GM21825 (cell line): ENCODE measurements around the gene NWD2.
A peak's percentile ranks its signal among the peaks of the same experiment; 100 is the strongest.

Source experiments
- ATAC-seq: cut with Tn5 transposase; IDR thresholded peaks from one replicate; pipeline ENCODE4 v1.9.1; 2021; ENCODE audit warnings: mild to moderate bottlenecking, moderate library complexity; ENCODE audit not compliant: unreplicated experiment

Gene NWD2

DNA sequence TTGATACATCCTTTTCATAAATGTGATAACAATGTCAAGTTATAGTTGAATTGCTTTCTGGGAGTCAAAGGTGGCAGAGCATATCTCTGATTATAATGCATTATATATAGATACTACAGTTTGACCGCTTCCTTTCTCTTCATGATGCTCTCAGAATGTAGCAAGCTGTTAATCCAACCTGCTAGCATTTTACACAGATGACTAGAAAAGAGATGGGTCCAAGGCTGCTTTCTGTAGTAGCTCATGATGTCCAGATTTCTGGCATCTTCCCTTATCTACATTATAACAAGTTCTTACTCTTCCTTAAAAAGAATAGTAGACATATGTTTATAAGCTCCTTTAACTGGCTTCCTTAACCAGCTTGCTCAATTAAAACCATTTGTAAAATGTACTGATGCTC lies 192.0 kb downstream of the NWD2 start:
- ATAC-seq: no peak

DNA sequence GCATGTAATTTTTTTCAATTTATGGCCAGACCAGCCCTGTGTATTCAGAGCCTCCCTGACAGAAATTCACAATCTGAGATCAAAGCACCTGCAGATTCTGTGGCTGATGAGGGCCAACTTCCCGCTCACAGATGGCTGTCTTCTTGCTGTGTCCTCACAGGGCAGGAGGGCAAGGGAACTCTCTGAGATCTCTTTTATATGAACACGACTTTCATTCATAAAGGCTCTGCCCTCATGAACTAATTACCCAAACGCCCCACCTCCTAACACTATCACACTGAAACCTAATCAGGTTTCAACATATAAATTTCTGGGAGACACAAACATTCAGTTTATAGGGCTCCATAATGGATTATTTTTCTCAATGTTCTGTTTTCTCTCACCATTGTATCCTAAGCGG lies 192.6 kb downstream of the NWD2 start:
- ATAC-seq: no peak

DNA sequence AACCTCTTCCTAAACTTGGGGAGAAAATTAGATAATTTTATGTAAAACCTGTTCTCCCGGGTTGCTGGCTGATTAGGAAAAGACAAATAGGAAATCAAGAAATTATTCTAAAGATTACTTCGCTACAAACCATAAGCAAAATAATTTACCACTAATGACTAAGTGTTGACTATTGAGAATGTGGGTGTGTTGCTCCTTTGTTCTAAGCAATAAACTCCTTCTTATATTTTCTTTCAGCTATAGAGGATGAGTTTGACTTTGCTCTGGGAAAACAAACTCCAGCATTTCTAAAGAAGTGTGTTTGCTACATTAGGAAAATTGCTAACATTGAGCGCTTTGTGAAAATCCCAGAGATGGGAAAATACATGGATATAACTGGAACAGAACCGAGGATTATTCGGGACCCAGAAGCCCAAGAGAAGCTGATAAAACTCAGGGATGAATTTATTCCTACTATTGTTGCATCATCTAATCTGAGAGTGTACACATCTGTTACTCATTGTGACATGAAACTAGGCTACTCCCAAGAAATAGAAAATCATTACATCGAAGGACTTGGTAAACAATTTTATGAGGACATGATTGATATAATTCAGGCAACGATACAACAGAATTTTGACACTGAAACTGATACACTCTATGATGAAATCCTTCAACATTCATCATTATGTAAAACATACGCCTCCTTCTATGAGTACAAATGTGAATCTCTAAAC lies 194.2 kb downstream of the NWD2 start:
- ATAC-seq: no peak

DNA sequence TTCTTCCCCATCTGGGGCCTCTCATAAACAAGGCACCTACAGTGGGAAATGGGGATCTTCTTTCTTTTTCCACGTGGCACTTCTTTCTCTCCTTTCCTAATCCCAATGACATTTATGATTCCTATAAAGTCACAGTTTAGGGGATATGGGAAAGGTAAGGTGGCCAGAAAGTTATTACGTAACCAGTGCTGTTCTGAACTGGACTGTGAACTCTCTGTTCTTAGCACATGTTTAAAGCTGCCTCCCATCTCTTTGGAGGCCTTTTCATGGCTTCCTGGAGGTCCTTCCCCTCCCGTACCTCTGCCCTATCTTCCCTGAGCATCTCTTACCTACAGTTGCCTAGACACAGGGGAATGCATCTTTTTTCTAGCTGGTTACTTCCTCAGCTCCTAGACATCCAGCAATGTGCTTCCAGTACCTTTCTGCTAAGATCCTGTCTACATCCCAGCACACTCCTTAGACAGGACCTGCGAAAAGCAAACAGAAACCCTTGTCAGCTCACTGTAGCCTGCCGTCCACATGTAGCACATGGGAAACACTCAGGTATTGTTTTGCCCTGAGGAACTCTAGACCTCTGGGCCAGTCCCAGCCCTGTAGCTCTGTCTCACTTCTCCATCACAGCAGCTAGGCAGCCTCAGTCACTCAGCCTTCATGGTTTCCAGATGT lies 195.4 kb downstream of the NWD2 start:
- no peak for ATAC-seq

DNA sequence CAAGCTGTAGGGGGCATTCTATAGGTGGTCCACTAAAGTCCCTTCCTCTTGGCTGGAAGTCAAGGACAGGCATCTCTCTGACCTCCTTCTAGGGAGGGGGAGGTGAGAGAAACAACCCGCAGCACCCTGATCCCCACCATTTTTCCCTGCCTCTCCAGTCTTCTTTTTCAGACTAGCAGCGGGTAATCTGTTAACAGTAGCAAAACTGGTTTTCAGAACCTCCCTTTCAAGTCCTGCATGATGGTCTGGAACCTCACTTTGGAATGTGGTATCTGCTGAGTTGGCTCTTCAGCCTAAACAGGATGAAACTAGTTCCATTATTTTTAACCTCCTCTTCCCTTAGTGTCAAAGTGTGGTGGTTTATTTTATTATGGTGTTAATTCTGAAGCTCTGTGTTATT lies 196.0 kb downstream of the NWD2 start:
- ATAC-seq: no peak

DNA sequence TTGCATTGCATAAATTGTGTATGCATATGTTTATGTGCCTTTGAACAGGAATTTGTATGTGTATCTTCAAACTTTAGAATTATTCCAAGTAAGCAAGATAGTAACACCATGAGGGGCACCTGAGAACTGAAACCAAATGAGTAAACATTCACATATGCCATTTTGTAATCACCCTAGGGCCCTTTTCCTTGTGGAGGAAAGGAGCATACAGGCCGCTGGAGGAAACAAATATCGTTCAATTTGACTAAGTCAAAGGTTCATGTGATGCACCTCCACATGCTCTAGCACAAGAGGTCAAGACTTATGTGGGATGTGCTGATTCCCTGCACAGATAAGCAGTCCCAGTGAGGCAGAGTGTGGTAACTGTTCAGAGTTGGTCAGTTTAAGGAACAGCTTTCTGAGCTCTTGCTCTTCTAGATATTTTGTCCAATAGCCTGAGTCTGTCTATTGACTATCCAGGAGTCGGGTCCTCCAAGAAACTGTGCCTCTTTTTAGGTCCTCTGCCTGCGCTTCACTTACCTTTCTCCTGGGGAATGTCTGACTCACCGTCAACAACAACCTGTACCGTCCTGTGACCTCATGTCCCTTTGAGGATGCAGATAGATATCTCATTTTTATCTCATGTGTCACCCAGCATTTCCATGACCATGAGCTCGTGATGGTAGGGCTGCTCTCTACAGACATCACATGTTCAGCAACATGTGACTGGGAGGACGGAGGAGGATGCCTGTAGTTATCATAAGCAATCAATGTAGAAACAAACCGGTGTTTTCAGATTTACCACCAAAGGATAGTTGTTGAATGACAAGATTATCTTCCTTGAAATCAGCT lies 196.9 kb downstream of the NWD2 start:
- ATAC-seq: no peak

DNA sequence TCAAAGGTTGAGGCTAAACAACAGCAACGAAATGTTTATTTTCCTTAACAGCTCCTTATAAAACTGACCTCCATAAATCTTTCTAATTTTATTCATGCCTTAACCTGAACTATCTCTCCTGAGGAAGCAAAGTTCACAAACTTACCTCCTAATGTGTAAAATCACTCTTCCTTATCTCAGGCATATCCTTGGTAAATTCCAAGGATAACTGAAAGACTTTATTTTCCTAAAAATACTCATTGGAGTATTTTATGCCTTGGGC lies 197.4 kb downstream of the NWD2 start:
- no peak for ATAC-seq

DNA sequence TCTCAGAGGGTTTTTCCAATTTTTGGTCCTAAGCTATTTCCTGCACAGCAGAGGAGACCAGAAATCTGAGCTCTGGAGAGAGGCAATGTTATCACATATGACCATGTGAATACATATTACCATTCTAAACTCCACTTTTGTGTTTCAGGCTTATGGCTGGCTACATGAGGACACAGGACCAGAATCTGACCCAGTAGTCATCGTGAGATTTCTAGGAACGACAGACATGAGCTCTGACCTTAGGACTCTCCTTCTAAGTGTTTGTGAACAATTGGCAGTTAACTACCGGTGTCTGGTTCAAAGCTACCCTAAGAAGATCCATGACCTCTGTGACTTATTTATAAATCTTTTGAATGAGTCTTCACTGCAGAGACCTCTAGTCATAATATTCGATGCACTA lies 198.6 kb downstream of the NWD2 start:
- no peak for ATAC-seq

DNA sequence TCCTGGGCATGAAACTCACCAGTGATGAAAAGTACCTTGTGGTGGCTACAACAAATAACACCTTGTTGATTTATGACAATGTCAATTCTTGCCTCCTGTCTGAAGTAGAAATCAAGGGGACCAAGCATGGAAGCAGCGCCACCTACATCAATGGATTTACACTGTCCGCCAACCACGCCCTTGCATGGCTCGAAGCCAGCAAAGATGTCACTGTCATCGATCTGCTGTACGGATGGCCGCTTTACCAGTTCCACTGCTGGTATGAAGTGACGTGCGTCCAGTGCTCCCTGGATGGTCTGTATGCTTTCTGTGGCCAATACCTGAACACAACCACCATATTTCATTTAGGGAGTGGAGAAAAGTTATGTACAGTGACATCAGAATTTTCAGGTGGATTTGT lies 200.5 kb downstream of the NWD2 start:
- no peak for ATAC-seq

DNA sequence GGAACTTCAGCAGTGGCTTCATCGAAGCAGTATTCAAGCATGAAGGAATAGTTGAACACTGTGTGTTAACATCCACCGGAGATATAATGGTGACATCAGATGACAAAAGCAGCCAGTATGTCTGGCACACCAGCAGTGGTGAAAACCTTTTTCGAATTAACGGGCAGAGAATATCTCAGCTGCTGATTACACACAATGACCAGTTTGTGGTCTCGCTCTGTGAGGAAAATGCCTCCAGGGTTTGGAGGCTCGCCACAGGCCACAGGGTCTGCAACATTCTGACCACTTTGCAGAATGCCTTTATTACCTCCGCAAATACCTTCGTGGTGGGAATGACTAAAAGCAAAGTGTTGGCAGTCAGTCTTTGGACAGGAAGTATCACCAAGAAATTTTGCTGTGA lies 201.5 kb downstream of the NWD2 start:
- ATAC-seq: no peak

DNA sequence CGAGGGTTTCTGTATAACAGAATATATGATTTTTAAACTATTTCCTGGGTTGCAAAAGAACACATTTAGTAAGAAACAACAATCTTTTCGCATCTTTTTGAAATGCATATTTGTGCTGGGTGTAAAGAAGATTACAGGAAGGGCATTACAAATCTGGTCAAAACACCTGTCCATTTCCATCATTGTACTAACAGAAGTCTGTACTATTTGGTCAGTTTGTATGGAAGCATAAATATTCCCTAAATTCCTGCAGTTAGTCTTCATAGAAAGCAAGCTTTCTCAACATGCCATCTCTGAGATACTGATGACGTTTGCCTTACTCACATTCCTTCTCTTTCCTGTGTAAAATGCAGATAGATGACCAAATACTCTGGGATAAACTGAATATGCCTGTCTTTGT lies 203.3 kb downstream of the NWD2 start:
- no peak for ATAC-seq

DNA sequence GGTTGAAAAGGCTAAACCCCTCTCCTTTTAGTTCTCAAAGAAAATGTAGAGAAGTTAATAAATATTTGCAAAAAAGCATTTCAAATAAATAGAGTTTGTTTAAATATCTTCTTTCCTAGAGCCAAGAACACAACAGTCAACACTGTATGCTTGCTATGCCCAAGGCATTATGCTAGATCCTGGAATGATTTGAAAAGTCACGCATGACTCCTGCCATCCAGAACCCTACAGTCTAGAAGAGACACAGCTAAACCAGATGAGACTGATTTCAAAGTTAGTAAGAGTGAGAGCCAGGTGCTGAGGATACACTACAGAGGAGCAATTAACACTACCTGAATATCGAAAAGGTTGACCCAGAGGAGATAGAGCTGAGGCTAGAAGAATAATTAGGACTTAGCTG lies 205.8 kb downstream of the NWD2 start:
- ATAC-seq: no peak

DNA sequence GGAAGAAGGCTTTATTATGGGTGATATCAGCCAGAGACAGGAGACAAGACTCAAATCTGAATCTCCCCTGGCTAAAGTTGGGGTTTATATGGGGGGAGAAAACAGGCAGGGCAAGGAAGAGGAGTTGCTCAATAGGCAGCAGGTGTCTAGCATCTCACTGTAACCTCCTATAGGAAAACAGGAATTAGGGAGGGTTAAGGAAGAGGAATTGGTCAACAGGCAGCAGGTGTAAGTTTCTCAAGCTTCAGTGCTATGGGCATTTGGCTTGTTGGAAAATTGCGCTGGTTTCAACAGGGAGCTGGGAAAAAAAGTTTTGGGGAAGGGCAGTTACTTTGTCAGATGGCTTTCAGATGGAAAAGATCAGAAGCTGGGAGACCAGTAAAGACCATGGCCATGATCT lies 206.4 kb downstream of the NWD2 start:
- no peak for ATAC-seq

DNA sequence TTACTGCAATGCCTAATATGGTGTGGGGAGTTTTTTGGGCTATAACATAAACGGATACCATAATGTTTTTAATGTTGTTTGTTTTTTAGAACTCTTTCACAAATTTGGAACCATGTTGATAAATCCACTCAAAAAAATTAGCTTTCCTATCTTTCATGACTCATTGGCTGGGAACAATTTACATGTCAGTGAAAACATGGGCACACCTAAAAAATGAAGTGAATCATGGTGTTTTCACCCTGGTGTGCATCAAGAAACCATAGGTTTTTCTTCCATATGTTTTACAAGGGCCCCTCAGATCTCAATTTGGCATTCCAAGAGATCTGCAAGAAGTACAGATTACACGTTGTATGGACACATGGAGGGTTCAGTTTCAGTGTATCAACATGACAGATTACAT lies 207.1 kb downstream of the NWD2 start:
- ATAC-seq: no peak

DNA sequence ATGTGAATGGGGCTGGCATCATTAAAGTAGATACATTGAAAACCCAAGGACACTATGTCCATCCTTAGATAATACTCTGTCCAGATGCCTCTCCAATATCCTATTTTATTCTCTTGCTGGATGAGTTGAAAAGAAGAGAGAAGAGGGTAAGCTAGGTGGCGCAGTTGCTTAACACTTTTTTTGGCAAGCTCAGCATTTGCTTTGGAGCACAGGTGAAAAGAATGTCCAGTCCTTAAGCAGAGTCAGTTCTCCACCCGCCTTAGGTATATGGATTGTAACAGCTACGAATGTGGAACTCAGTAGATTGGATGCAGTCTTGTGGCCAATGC lies 208.4 kb downstream of the NWD2 start:
- no peak for ATAC-seq

DNA sequence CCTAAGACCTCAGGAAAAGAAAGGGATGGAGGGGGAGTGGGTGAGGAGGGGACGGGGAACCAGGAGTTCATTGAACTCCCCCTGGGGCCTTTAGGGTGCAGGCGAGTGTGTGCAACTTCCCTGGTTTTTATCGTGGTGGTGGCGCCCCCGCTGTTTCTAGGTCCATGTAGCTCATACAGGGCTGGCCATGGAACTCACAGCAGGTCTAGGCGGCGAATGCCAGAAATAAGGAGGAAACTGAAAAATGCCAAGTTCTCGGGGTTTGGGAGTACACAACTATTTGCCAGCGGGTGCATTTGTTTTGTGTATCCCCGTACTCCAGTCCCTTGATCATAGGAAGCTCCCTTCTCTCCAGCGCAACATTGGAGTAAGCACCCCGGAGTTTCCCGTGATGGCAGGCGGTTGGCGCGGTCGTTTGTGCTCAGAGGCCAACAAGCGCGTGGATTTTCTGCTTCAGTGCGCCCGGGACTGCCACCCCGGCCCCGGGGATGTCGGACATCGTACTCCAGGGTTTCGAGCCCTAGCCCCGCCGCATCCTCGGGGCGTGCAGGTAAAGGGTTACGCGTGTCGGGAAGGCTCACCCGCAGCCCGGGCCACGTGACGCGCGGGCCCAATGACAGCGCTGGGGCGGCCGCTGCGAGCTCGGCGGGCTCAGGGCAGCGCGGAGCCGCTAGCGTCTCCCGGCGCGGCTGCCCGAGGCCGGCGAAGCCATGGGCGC lies 208.9 kb downstream of the NWD2 start:
- peak; percentile 73 for ATAC-seq

DNA sequence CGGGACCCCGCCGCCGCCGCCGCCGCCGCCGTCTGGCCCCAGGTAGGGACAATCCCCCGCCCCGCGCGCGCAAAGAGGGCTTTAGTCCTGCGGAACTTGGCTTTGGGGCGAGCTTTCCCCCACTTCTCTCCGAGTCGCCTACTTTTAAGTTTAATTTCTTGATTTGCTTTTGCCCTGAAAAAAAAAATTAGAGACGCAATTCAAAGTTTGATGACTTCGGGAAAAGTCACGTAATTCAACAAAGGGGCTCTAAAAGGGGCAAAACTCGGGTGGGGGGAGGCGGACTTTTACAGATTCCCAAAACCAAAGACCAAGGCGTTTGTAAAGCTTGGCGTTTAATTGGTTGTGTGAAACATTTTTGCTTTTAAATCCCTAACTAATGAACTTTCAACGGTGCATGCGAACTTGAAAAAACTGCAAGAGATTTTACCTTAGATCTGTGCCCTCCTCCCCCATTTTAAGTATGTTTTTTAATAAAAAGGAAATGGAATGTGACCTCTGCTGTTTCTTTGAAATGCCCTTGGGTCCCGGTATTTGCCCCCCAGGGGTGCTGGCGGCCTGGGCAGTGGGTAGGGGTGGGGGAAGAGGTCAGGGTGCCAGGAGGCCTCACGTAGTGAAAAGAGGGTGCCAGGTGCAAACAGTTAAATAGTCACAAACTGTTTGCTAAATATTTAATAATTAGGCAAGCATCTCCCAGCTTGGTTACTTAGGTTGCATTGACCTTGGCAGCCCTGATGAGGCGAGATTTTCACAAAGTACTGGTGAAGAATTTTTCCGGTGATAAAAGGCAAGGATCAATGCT lies 209.7 kb downstream of the NWD2 start:
- ATAC-seq: no peak

DNA sequence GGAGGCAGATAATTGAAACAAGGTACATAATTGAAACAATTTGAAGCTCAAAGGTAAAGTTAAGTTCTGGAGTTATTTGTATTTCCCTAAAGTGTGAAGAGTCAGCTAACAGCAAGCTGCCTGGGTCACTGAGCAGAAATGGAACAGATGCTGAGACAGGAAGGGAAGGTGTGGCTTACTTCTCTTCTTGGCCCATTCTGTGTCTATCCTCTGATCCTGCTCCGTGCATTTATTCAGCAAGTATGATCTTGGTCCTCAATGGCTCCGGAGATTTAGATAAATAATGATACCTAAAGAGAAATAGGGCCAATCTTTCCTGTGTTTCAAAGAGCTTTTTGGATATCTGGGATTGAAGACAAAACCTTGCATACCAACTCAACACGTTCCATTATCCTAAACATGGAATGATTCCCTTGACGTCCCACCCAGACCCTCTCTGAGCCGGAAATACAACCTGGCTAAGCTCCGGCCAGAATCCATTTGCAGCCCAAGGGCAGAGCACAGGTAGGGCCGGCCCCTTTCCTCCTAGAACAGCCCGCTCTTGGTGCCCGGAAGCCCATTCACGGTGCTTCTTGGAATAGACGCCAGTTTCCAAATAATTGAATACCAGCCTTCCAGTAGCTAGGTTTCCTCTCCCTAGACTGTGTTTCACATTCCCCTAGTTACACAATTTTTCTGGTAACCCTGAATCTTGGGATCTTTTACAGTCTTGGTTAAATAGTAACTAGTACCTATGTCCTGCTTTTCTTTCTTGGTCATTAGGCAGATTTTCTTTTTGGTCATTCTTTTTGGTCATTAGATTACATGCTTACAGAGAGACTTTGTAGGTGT lies 211.0 kb downstream of the NWD2 start:
- ATAC-seq: no peak

DNA sequence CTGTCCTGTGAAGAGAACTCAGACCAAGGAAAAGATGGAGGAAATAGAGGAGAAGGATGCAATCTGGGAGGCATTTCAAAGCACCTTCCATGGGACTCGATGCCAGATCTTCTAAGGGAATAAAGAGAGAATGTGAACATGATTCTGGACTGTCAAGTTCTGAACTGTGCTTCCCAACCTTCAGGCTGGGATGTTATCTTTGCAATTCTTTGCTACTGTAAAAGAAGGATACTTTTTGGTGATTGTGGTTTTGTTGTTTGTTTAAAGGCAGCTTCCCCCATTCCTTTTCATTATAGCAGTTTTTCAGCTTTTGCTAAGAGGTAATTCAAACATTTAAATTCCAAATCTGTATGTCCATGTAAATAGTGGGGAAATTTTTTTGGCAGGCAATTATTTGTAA lies 217.3 kb downstream of the NWD2 start:
- ATAC-seq: no peak
